H9 (cell line): Measurements from ENCODE around the gene AKR7A2. TPM values are rescaled to one million over a fixed set of nuclear protein-coding genes. Genes with fewer than 3 reads are reported as not detected.

Source experiments
- DNase-seq: peaks from one replicate; pipeline ENCODE4 v3.0.0-alpha.2; 2017
- H2AFZ ChIP-seq: one replicate; pipeline ENCODE4 v1.6.1; 2013; ENCODE audit warnings: mild to moderate bottlenecking, low read length, control low read depth, moderate library complexity
- H2AK5ac ChIP-seq: 2 replicates; pipeline ENCODE4 v1.6.1; 2013; ENCODE audit warnings: low read length, control low read depth, mixed read lengths; ENCODE audit not compliant: insufficient read length
- H2BK120ac ChIP-seq: one replicate; pipeline ENCODE4 v1.6.1; 2013; ENCODE audit warnings: low read depth, mild to moderate bottlenecking, low read length, control low read depth, inconsistent platforms; ENCODE audit not compliant: poor library complexity, severe bottlenecking
- H2BK12ac ChIP-seq: 2 replicates; pipeline ENCODE4 v1.6.1; 2013; ENCODE audit warnings: low read length, control low read depth, mixed read lengths, low read depth; ENCODE audit not compliant: insufficient read length
- H2BK15ac ChIP-seq: 2 replicates; pipeline ENCODE4 v1.6.1; 2013; ENCODE audit warnings: low read depth, low read length, control low read depth
- H2BK20ac ChIP-seq: one replicate; pipeline ENCODE4 v1.6.1; 2013; ENCODE audit warnings: low read depth, mild to moderate bottlenecking, low read length, control low read depth, inconsistent platforms; ENCODE audit not compliant: poor library complexity, severe bottlenecking
- H2BK5ac ChIP-seq: 2 replicates; pipeline ENCODE4 v1.6.1; 2013; ENCODE audit warnings: low read length, control low read depth, mixed read lengths; ENCODE audit not compliant: insufficient read length
- H3K14ac ChIP-seq: 2 replicates; pipeline ENCODE4 v1.6.1; 2013; ENCODE audit warnings: low read length, control low read depth; ENCODE audit not compliant: insufficient read depth
- H3K18ac ChIP-seq: 2 replicates; pipeline ENCODE4 v1.6.1; 2013; ENCODE audit warnings: low read depth, mild to moderate bottlenecking, mixed read lengths, low read length, control low read depth; ENCODE audit not compliant: insufficient read length
- H3K23ac ChIP-seq: 2 replicates; pipeline ENCODE4 v1.6.1; 2013; ENCODE audit warnings: low read length, control low read depth, mixed read lengths, low read depth; ENCODE audit not compliant: insufficient read length
- H3K23me2 ChIP-seq: 2 replicates; pipeline ENCODE4 v1.6.1; 2013; ENCODE audit warnings: low read depth, mild to moderate bottlenecking, mixed read lengths, low read length, control low read depth; ENCODE audit not compliant: insufficient read length, poor library complexity, severe bottlenecking
- H3K27ac ChIP-seq: 2 replicates; pipeline ENCODE4 v1.5.1; 2013; ENCODE audit warnings: low read length, control low read depth, mixed read lengths, low read depth; ENCODE audit not compliant: insufficient read length
- H3K27me3 ChIP-seq: 2 replicates; pipeline ENCODE4 v1.6.1; 2013; ENCODE audit warnings: low read length, control low read depth, inconsistent platforms; ENCODE audit not compliant: insufficient read depth
- H3K4ac ChIP-seq: 2 replicates; pipeline ENCODE4 v1.6.1; 2013; ENCODE audit warnings: low read depth, mild to moderate bottlenecking, control low read depth, inconsistent platforms, low read length, moderate library complexity
- H3K4me1 ChIP-seq: 2 replicates; pipeline ENCODE4 v1.6.1; 2013; ENCODE audit warnings: low read length, control low read depth, inconsistent platforms; ENCODE audit not compliant: insufficient read depth
- H3K4me2 ChIP-seq: 2 replicates; pipeline ENCODE4 v1.6.1; 2013; ENCODE audit warnings: low read length, control low read depth, mixed read lengths; ENCODE audit not compliant: insufficient read length, insufficient read depth
- H3K56ac ChIP-seq: 2 replicates; pipeline ENCODE4 v1.6.1; 2013; ENCODE audit warnings: low read depth, mild to moderate bottlenecking, mixed read lengths, low read length, control low read depth; ENCODE audit not compliant: insufficient read length
- H3K79me1 ChIP-seq: 2 replicates; pipeline ENCODE4 v1.6.1; 2013; ENCODE audit warnings: low read depth, mild to moderate bottlenecking, moderate library complexity, low read length, control low read depth, inconsistent platforms; ENCODE audit not compliant: insufficient read depth, poor library complexity, severe bottlenecking
- H3K79me2 ChIP-seq: 2 replicates; pipeline ENCODE4 v1.6.1; 2013; ENCODE audit warnings: low read length, control low read depth, inconsistent platforms; ENCODE audit not compliant: insufficient read depth
- H3K9ac ChIP-seq: 2 replicates; pipeline ENCODE4 v1.6.1; 2013; ENCODE audit warnings: low read length, control low read depth, mixed read lengths; ENCODE audit not compliant: insufficient read length; ENCODE audit errors: extremely low read depth
- H3K9me3 ChIP-seq: one replicate; pipeline ENCODE4 v1.6.1; 2013; ENCODE audit warnings: low read depth, low read length, inconsistent platforms; ENCODE audit not compliant: control insufficient read depth
- H3T11ph ChIP-seq: one replicate; pipeline ENCODE4 v1.6.1; 2013; ENCODE audit warnings: mild to moderate bottlenecking, low read length, control low read depth, inconsistent platforms
- H4K20me1 ChIP-seq: one replicate; pipeline ENCODE4 v1.6.1; 2013; ENCODE audit not compliant: control insufficient read depth, insufficient read length, insufficient read depth
- H4K5ac ChIP-seq: 2 replicates; pipeline ENCODE4 v1.6.1; 2013; ENCODE audit warnings: low read depth, mild to moderate bottlenecking, mixed read lengths, low read length, control low read depth; ENCODE audit not compliant: insufficient read length
- H4K8ac ChIP-seq: replicated peaks from 2 replicates; pipeline ENCODE4 v1.6.1; 2013; ENCODE audit warnings: low read length, control low read depth, mixed read lengths, low read depth; ENCODE audit not compliant: insufficient read length
- H4K91ac ChIP-seq: 2 replicates; pipeline ENCODE4 v1.6.1; 2013; ENCODE audit warnings: low read depth, mild to moderate bottlenecking, moderate library complexity, mixed read lengths, low read length, control low read depth; ENCODE audit not compliant: insufficient read length
- H3K27ac Mint-ChIP-seq, 3 experiments: 2 replicates in 2 of 3; 3 replicates in 1 of 3; pipeline ENCODE4 v1.8.0; 2020 to 2021; ENCODE audit warnings: mixed read lengths in 3 of 3, mild to moderate bottlenecking in 1 of 3, moderate library complexity in 1 of 3
- H3K27me3 Mint-ChIP-seq: 2 replicates; pipeline ENCODE4 v1.8.0; 2021; ENCODE audit warnings: low read depth, mild to moderate bottlenecking, moderate library complexity, mixed read lengths
- H3K36me3 Mint-ChIP-seq, 3 experiments: 2 replicates in 2 of 3; 3 replicates in 1 of 3; pipeline ENCODE4 v1.8.0; 2020 to 2021; ENCODE audit warnings: low read depth in 3 of 3, mixed read lengths in 3 of 3; ENCODE audit not compliant: insufficient read depth in 1 of 3
- H3K4me1 Mint-ChIP-seq, 2 experiments: 2 replicates each; pipeline ENCODE4 v1.8.0; 2020; ENCODE audit warnings: mixed read lengths in 2 of 2
- H3K4me3 Mint-ChIP-seq, 2 experiments: 2 replicates in 1 of 2; 3 replicates in 1 of 2; pipeline ENCODE4 v1.8.0; 2020 to 2021; ENCODE audit warnings: mild to moderate bottlenecking in 2 of 2, mixed read lengths in 2 of 2, moderate library complexity in 1 of 2
- H3K9me3 Mint-ChIP-seq, 2 experiments: 2 replicates in 1 of 2; 3 replicates in 1 of 2; pipeline ENCODE4 v1.8.0; 2020; ENCODE audit warnings: mild to moderate bottlenecking in 2 of 2, mixed read lengths in 2 of 2, moderate library complexity in 1 of 2
- CTCF ChIP-seq: fragments of 200-600 bp; sonication (generic); conservative IDR thresholded peaks from 3 replicates; pipeline ENCODE4 v1.8.0; 2021; ENCODE audit warnings: antibody characterized with exemption, mild to moderate bottlenecking
- WGBS: extraction: QIAGEN DNeasy Blood & Tissue Kit; methylation state at CpG from one replicate; pipeline ENCODE4 v1.1.7; 2013; ENCODE audit warnings: missing lambda C conversion rate, low lambda C conversion rate, mixed read lengths; ENCODE audit not compliant: insufficient read length; ENCODE audit errors: extremely low coverage; 5-methylcytosine and 5-hydroxymethylcytosine counted together
- total RNA-seq: library from RNA; stranded (reverse); gene quantifications from 2 replicates; pipeline ENCODE4 v1.2.1, GENCODE V29; 2021

The AKR7A2 gene
- total RNA-seq, 1 experiment from 2014 or later, result 50.3 TPM

GRCh38 chr1:19284881-19285280, 27.1 kb downstream of the AKR7A2 start:
- no peaks in the 10 kb centered on the region for H3K9me3 ChIP-seq
- Mint-ChIP-seq H3K4me3 (no peak overlapping the region), H3K27me3 (peaks cover 30% of the 10 kb centered on the region), H3K36me3 (peaks cover 0 to 7% (median 4%) of the 10 kb centered on the region in 3 experiments; a peak in 2 of 7 replicates), H3K9me3 (no peaks in the 10 kb centered on the region; a peak in 1 of 5 replicates), H3K27ac (no peak overlapping the region), H3K4me1 (peaks cover 3 to 7% of the 10 kb centered on the region in 2 experiments)
- H2AFZ ChIP-seq, result no peak overlapping the region
- no peak overlapping the region for H3K27ac ChIP-seq
- H3K14ac ChIP-seq, result no peak overlapping the region
- no peaks in the 10 kb centered on the region for H3K79me2 ChIP-seq
- no peaks in the 10 kb centered on the region for H3K79me1 ChIP-seq
- no peak overlapping the region for H2BK15ac ChIP-seq
- no peak overlapping the region for H3K4me2 ChIP-seq
- no peak overlapping the region for H2AK5ac ChIP-seq
- no peak overlapping the region for H4K5ac ChIP-seq
- no peak for TF ChIP-seq CTCF
- H3K23me2 ChIP-seq, result peaks cover 5% of the 10 kb centered on the region
- no CpG with 5 or more reads among the region's 8 CpGs for WGBS
- no peak overlapping the region for H3K18ac ChIP-seq
- H3K27me3 ChIP-seq, result no peaks in the 10 kb centered on the region; the same call in 1 of the 2 replicates
- no peaks in the 10 kb centered on the region for H4K20me1 ChIP-seq
- no peak overlapping the region for H4K8ac ChIP-seq
- H2BK120ac ChIP-seq, result no peak overlapping the region
- no peak overlapping the region for H2BK20ac ChIP-seq
- H3K23ac ChIP-seq, result no peak overlapping the region
- H2BK12ac ChIP-seq, result no peak overlapping the region
- H3K9ac ChIP-seq, result no peak overlapping the region
- DNase-seq, result no peak
- no peak overlapping the region for H3K4ac ChIP-seq
- no peak overlapping the region for H4K91ac ChIP-seq
- H2BK5ac ChIP-seq, result no peak overlapping the region
- H3K4me1 ChIP-seq, result no peaks in the 10 kb centered on the region
- H3K56ac ChIP-seq, result no peak overlapping the region
- H3T11ph ChIP-seq, result no peak overlapping the region
